RPMI7951 (cell line): ENCODE results near the gene GPANK1. TPM values are rescaled to one million over a fixed set of nuclear protein-coding genes. Genes with fewer than 3 reads are reported as not detected.

ENCODE experiments used
- DNase-seq: peaks from one replicate; pipeline ENCODE4 v3.0.0-alpha.2; 2012; ENCODE audit warnings: low read depth
- total RNA-seq: library from RNA; depleted of rRNA; stranded (reverse); fragments of >200 nt; shearing (Covaris generic); gene quantifications from 2 replicates; pipeline ENCODE4 v1.2.3, GENCODE V29; 2014; rRNA removed

Gene GPANK1
- total RNA-seq, 1 experiment from 2014 or later = 22.5 TPM

- no peak for DNase-seq
Measured at GRCh38 chr6:31620586-31621319, 44.0 kb downstream of the GPANK1 start, which contains the start of gene PRRC2A. TSS of gene PRRC2A (plus strand) at chr6:31620715. CDS start at chr6:31622790, 2,075 bp downstream.

GRCh38 chr6:31619805-31620585 lies 44.8 kb downstream of the GPANK1 start:
- peak; percentile 99 for DNase-seq

- no peak for DNase-seq
Measured at GRCh38 chr6:31617010-31617409, 47.8 kb downstream of the GPANK1 start.

GRCh38 chr6:31615748-31616147 lies 49.0 kb downstream of the GPANK1 start:
- DNase-seq = no peak

- no peak for DNase-seq
Measured at GRCh38 chr6:31614684-31615578, 49.9 kb downstream of the GPANK1 start, which contains the start of gene AIF1. TSS of gene AIF1 (plus strand) at chr6:31615234. CDS start at chr6:31615330, 96 bp downstream.

GRCh38 chr6:31614075-31614619 lies 50.6 kb downstream of the GPANK1 start:
- no peak for DNase-seq

Other genes starting within 250 kb of the GPANK1 start
- gene MICB, start 166.9 kb downstream of the GPANK1 start, total RNA-seq = 31.0 and 34.4 TPM in 2 replicates
- gene MCCD1, start 136.0 kb downstream of the GPANK1 start, total RNA-seq = not detected in 2 replicates
- 472 and 494 TPM in 2 replicates for gene DDX39B, start 123.0 kb downstream of the GPANK1 start, total RNA-seq
- 2.3 and 2.6 TPM in 2 replicates for gene ATP6V1G2, start 118.4 kb downstream of the GPANK1 start, total RNA-seq
- gene NFKBIL1, start 117.4 kb downstream of the GPANK1 start, total RNA-seq = 25.0 and 27.5 TPM in 2 replicates
- not detected in 2 replicates for gene LTA, start 92.7 kb downstream of the GPANK1 start, total RNA-seq
- gene TNF, start 89.4 kb downstream of the GPANK1 start, total RNA-seq = 1.7 TPM in 2 replicates
- not detected in 2 replicates for gene LTB, start 82.6 kb downstream of the GPANK1 start, total RNA-seq
- gene LST1, start 78.7 kb downstream of the GPANK1 start, total RNA-seq = not detected in 2 replicates
- 0.36 TPM in 1 of 2 replicates, not detected in the other for gene NCR3, start 72.0 kb downstream of the GPANK1 start, total RNA-seq
- gene AIF1, start 49.8 kb downstream of the GPANK1 start, total RNA-seq = not detected in 2 replicates
- gene PRRC2A, start 44.3 kb downstream of the GPANK1 start, total RNA-seq = 52.8 and 53.7 TPM in 2 replicates
- gene BAG6, start 12.3 kb downstream of the GPANK1 start, total RNA-seq = 124 and 161 TPM in 2 replicates
- 2.5 and 3.4 TPM in 2 replicates for gene APOM, start 9.1 kb downstream of the GPANK1 start, total RNA-seq
- gene C6orf47, start 4.2 kb downstream of the GPANK1 start, total RNA-seq = 13.9 and 18.6 TPM in 2 replicates
- 371 and 469 TPM in 2 replicates for gene CSNK2B, start 1.1 kb upstream of the GPANK1 start, total RNA-seq
- gene LY6G5B, start 5.0 kb upstream of the GPANK1 start, total RNA-seq = 0.36 and 1.3 TPM in 2 replicates
- gene LY6G5C, start 16.1 kb upstream of the GPANK1 start, total RNA-seq = 2.9 and 3.2 TPM in 2 replicates
- gene ABHD16A, start 38.3 kb upstream of the GPANK1 start, total RNA-seq = 36.7 and 36.9 TPM in 2 replicates
- not detected in 2 replicates for gene LY6G6F, start 41.9 kb upstream of the GPANK1 start, total RNA-seq
- gene LY6G6D, start 50.4 kb upstream of the GPANK1 start, total RNA-seq = not detected in 2 replicates
- not detected in 2 replicates for gene LY6G6C, start 56.7 kb upstream of the GPANK1 start, total RNA-seq
- gene MPIG6B, start 58.4 kb upstream of the GPANK1 start, total RNA-seq = not detected in 2 replicates
- gene DDAH2, start 64.3 kb upstream of the GPANK1 start, total RNA-seq = 39.4 and 53.3 TPM in 2 replicates
- gene CLIC1, start 71.5 kb upstream of the GPANK1 start, total RNA-seq = 1,387 and 1,552 TPM in 2 replicates
- 14.1 and 17.8 TPM in 2 replicates for gene MSH5, start 75.0 kb upstream of the GPANK1 start, total RNA-seq
- gene SAPCD1, start 97.7 kb upstream of the GPANK1 start, total RNA-seq = 0.72 and 2.7 TPM in 2 replicates
- 0.10 and 0.36 TPM in 2 replicates for gene VWA7, start 112.3 kb upstream of the GPANK1 start, total RNA-seq
- 26.4 and 33.6 TPM in 2 replicates for gene VARS1, start 130.8 kb upstream of the GPANK1 start, total RNA-seq
- 145 and 164 TPM in 2 replicates for gene LSM2, start 142.0 kb upstream of the GPANK1 start, total RNA-seq
- 0.68 and 0.84 TPM in 2 replicates for gene HSPA1L, start 150.3 kb upstream of the GPANK1 start, total RNA-seq
- 141 and 155 TPM in 2 replicates for gene HSPA1A, start 150.5 kb upstream of the GPANK1 start, total RNA-seq
- gene HSPA1B, start 162.7 kb upstream of the GPANK1 start, total RNA-seq = 82.1 and 101 TPM in 2 replicates
- gene NEU1, start 197.8 kb upstream of the GPANK1 start, total RNA-seq = 55.3 and 66.7 TPM in 2 replicates
- gene SLC44A4, start 214.0 kb upstream of the GPANK1 start, total RNA-seq = 1.5 TPM in 1 of 2 replicates, not detected in the other
- gene EHMT2, start 232.7 kb upstream of the GPANK1 start, total RNA-seq = 38.6 and 46.1 TPM in 2 replicates
- 1.2 and 1.4 TPM in 2 replicates for gene ZBTB12, start 237.1 kb upstream of the GPANK1 start, total RNA-seq